ENCODE measurements around the gene MS4A12.
"Not testable (repeated sequence)": the region's sequence is repeated elsewhere in the genome, so short reads cannot be mapped to it uniquely, and the experiment has no call there.

MS4A12 gene

GRCh38 chr11:60492488-60493009 is at the start of gene MS4A12:
Gene MS4A12, plus strand, starts transcription at chr11:60492778. Its CDS starts 4,541 bp downstream, at chr11:60497319.
- Histone ChIP-seq H3K27me3 (ENCODE audit: control insufficient read depth, insufficient read depth, low read length) (no peaks in the 10 kb centered on the region), H3K9ac (ENCODE audit: low read length) (no peak within 1 kb of the TSS), H3K27ac (ENCODE audit: low read length) (no peak within 1 kb of the TSS), H3K4me3 (ENCODE audit: low read length) (no peak within 1 kb of the TSS), H3K36me3 (ENCODE audit: control insufficient read depth, low read depth, low read length) (no peaks in the 10 kb centered on the region), H3K4me1 (ENCODE audit: control insufficient read depth, low read depth, low read length) (peaks cover 2% of the 10 kb centered on the region), H3K9me3 (ENCODE audit: control insufficient read depth, low read depth, low read length) (no peaks in the 10 kb centered on the region)

GRCh38 chr11:60447070-60447469 is 45.5 kb upstream of the MS4A12 start:
- Histone ChIP-seq H3K4me3 (ENCODE audit: low read length) (no peak overlapping the region), H3K27me3 (ENCODE audit: control insufficient read depth, insufficient read depth, low read length) (no peaks in the 10 kb centered on the region), H3K4me1 (ENCODE audit: control insufficient read depth, low read depth, low read length) (no peaks in the 10 kb centered on the region), H3K36me3 (ENCODE audit: control insufficient read depth, low read depth, low read length) (no peaks in the 10 kb centered on the region), H3K27ac (ENCODE audit: low read length) (no peak overlapping the region), H3K9me3 (ENCODE audit: control insufficient read depth, low read depth, low read length) (no peaks in the 10 kb centered on the region), H3K9ac (ENCODE audit: low read length) (no peak overlapping the region)

- Histone ChIP-seq H3K36me3 (ENCODE audit: control insufficient read depth, low read depth, low read length) (no peaks in the 10 kb centered on the region), H3K4me3 (ENCODE audit: low read length) (no peak overlapping the region), H3K27ac (ENCODE audit: low read length) (no peak overlapping the region)
These were observed 44.7 kb upstream of the MS4A12 start for GRCh38 chr11:60447846-60448245.

GRCh38 chr11:60451185-60451584 is 41.4 kb upstream of the MS4A12 start:
- H3K36me3 ChIP-seq (ENCODE audit: control insufficient read depth, low read depth, low read length); H3K27me3 ChIP-seq (ENCODE audit: control insufficient read depth, insufficient read depth, low read length); H3K9ac ChIP-seq (ENCODE audit: low read length); H3K4me1 ChIP-seq (ENCODE audit: control insufficient read depth, low read depth, low read length); H3K4me3 ChIP-seq (ENCODE audit: low read length); H3K9me3 ChIP-seq (ENCODE audit: control insufficient read depth, low read depth, low read length); H3K27ac ChIP-seq (ENCODE audit: low read length): not testable (repeated sequence)

More at GRCh38 chr11:60447846-60448245, 44.7 kb upstream of the MS4A12 start:
- Histone ChIP-seq H3K4me1 (ENCODE audit: control insufficient read depth, low read depth, low read length) (no peaks in the 10 kb centered on the region), H3K9ac (ENCODE audit: low read length) (no peak overlapping the region), H3K9me3 (ENCODE audit: control insufficient read depth, low read depth, low read length) (no peaks in the 10 kb centered on the region), H3K27me3 (ENCODE audit: control insufficient read depth, insufficient read depth, low read length) (no peaks in the 10 kb centered on the region)

- no peaks in the 10 kb centered on the region for H3K36me3 ChIP-seq (ENCODE audit: control insufficient read depth, low read depth, low read length)
These were observed 38.4 kb upstream of the MS4A12 start for GRCh38 chr11:60454212-60454611.

GRCh38 chr11:60455531-60456042 is 37.0 kb upstream of the MS4A12 start, which contains the start of gene MS4A1:
Gene MS4A1, plus strand, starts transcription at chr11:60455847. Its CDS starts 6,528 bp downstream, at chr11:60462375.
- H3K4me3 ChIP-seq (ENCODE audit: low read length), result no peak within 1 kb of the TSS
- no peak within 1 kb of the TSS for H3K27ac ChIP-seq (ENCODE audit: low read length)
- H3K36me3 ChIP-seq (ENCODE audit: control insufficient read depth, low read depth, low read length), result no peaks in the 10 kb centered on the region
- H3K27me3 ChIP-seq (ENCODE audit: control insufficient read depth, insufficient read depth, low read length), result no peaks in the 10 kb centered on the region
- H3K9ac ChIP-seq (ENCODE audit: low read length), result no peak within 1 kb of the TSS
- no peaks in the 10 kb centered on the region for H3K4me1 ChIP-seq (ENCODE audit: control insufficient read depth, low read depth, low read length)
- H3K9me3 ChIP-seq (ENCODE audit: control insufficient read depth, low read depth, low read length), result no peaks in the 10 kb centered on the region

More at GRCh38 chr11:60454212-60454611, 38.4 kb upstream of the MS4A12 start:
- H3K9ac ChIP-seq (ENCODE audit: low read length), result no peak overlapping the region
- no peaks in the 10 kb centered on the region for H3K9me3 ChIP-seq (ENCODE audit: control insufficient read depth, low read depth, low read length)
- no peak overlapping the region for H3K27ac ChIP-seq (ENCODE audit: low read length)
- no peak overlapping the region for H3K4me3 ChIP-seq (ENCODE audit: low read length)
- no peaks in the 10 kb centered on the region for H3K4me1 ChIP-seq (ENCODE audit: control insufficient read depth, low read depth, low read length)
- no peaks in the 10 kb centered on the region for H3K27me3 ChIP-seq (ENCODE audit: control insufficient read depth, insufficient read depth, low read length)

- no peaks in the 10 kb centered on the region for H3K36me3 ChIP-seq (ENCODE audit: control insufficient read depth, low read depth, low read length)
- no peaks in the 10 kb centered on the region for H3K27me3 ChIP-seq (ENCODE audit: control insufficient read depth, insufficient read depth, low read length)
- no peaks in the 10 kb centered on the region for H3K4me1 ChIP-seq (ENCODE audit: control insufficient read depth, low read depth, low read length)
- H3K4me3 ChIP-seq (ENCODE audit: low read length), result no peak overlapping the region
- H3K9me3 ChIP-seq (ENCODE audit: control insufficient read depth, low read depth, low read length), result no peaks in the 10 kb centered on the region
- H3K27ac ChIP-seq (ENCODE audit: low read length), result no peak overlapping the region
- H3K9ac ChIP-seq (ENCODE audit: low read length), result no peak overlapping the region
These were observed 35.0 kb upstream of the MS4A12 start for GRCh38 chr11:60457576-60457975.

GRCh38 chr11:60459345-60459744 is 33.2 kb upstream of the MS4A12 start:
- no peaks in the 10 kb centered on the region for H3K36me3 ChIP-seq (ENCODE audit: control insufficient read depth, low read depth, low read length)
- no peak overlapping the region for H3K27ac ChIP-seq (ENCODE audit: low read length)
- no peaks in the 10 kb centered on the region for H3K9me3 ChIP-seq (ENCODE audit: control insufficient read depth, low read depth, low read length)

GRCh38 chr11:60468829-60469228 is 23.7 kb upstream of the MS4A12 start:
- no peak overlapping the region for H3K4me3 ChIP-seq (ENCODE audit: low read length)
- no peaks in the 10 kb centered on the region for H3K27me3 ChIP-seq (ENCODE audit: control insufficient read depth, insufficient read depth, low read length)
- H3K36me3 ChIP-seq (ENCODE audit: control insufficient read depth, low read depth, low read length), result no peaks in the 10 kb centered on the region
- no peak overlapping the region for H3K27ac ChIP-seq (ENCODE audit: low read length)
- H3K9me3 ChIP-seq (ENCODE audit: control insufficient read depth, low read depth, low read length), result no peaks in the 10 kb centered on the region
- no peak overlapping the region for H3K9ac ChIP-seq (ENCODE audit: low read length)
- H3K4me1 ChIP-seq (ENCODE audit: control insufficient read depth, low read depth, low read length), result no peaks in the 10 kb centered on the region

More at GRCh38 chr11:60459345-60459744, 33.2 kb upstream of the MS4A12 start:
- Histone ChIP-seq H3K4me1 (ENCODE audit: control insufficient read depth, low read depth, low read length) (no peaks in the 10 kb centered on the region), H3K4me3 (ENCODE audit: low read length) (no peak overlapping the region), H3K9ac (ENCODE audit: low read length) (no peak overlapping the region), H3K27me3 (ENCODE audit: control insufficient read depth, insufficient read depth, low read length) (no peaks in the 10 kb centered on the region)

- Histone ChIP-seq H3K9me3 (ENCODE audit: control insufficient read depth, low read depth, low read length) (no peaks in the 10 kb centered on the region), H3K27ac (ENCODE audit: low read length) (no peak overlapping the region), H3K4me3 (ENCODE audit: low read length) (no peak overlapping the region), H3K4me1 (ENCODE audit: control insufficient read depth, low read depth, low read length) (no peaks in the 10 kb centered on the region), H3K27me3 (ENCODE audit: control insufficient read depth, insufficient read depth, low read length) (no peaks in the 10 kb centered on the region), H3K36me3 (ENCODE audit: control insufficient read depth, low read depth, low read length) (no peaks in the 10 kb centered on the region), H3K9ac (ENCODE audit: low read length) (no peak overlapping the region)
These were observed 22.9 kb upstream of the MS4A12 start for GRCh38 chr11:60469723-60470122.

- no peaks in the 10 kb centered on the region for H3K36me3 ChIP-seq (ENCODE audit: control insufficient read depth, low read depth, low read length)
- H3K9me3 ChIP-seq (ENCODE audit: control insufficient read depth, low read depth, low read length), result no peaks in the 10 kb centered on the region
- no peak overlapping the region for H3K4me3 ChIP-seq (ENCODE audit: low read length)
- no peak overlapping the region for H3K9ac ChIP-seq (ENCODE audit: low read length)
- H3K4me1 ChIP-seq (ENCODE audit: control insufficient read depth, low read depth, low read length), result no peaks in the 10 kb centered on the region
- H3K27ac ChIP-seq (ENCODE audit: low read length), result no peak overlapping the region
- no peaks in the 10 kb centered on the region for H3K27me3 ChIP-seq (ENCODE audit: control insufficient read depth, insufficient read depth, low read length)
These were observed 15.5 kb upstream of the MS4A12 start for GRCh38 chr11:60477035-60477445.

GRCh38 chr11:60482361-60482760 is 10.2 kb upstream of the MS4A12 start:
- H3K9me3 ChIP-seq (ENCODE audit: control insufficient read depth, low read depth, low read length), result no peaks in the 10 kb centered on the region
- no peak overlapping the region for H3K9ac ChIP-seq (ENCODE audit: low read length)
- no peaks in the 10 kb centered on the region for H3K27me3 ChIP-seq (ENCODE audit: control insufficient read depth, insufficient read depth, low read length)
- H3K27ac ChIP-seq (ENCODE audit: low read length), result no peak overlapping the region
- no peak overlapping the region for H3K4me3 ChIP-seq (ENCODE audit: low read length)
- H3K4me1 ChIP-seq (ENCODE audit: control insufficient read depth, low read depth, low read length), result no peaks in the 10 kb centered on the region
- no peaks in the 10 kb centered on the region for H3K36me3 ChIP-seq (ENCODE audit: control insufficient read depth, low read depth, low read length)

All from iPS-18a (cell line).